Measurements from ENCODE around the gene DNAL1.
"Not testable (repeated sequence)": the region's sequence is repeated elsewhere in the genome, so short reads cannot be mapped to it uniquely, and the experiment has no call there.

The DNAL1 gene

GRCh38 chr14:73708076-73708475 lies 63.3 kb downstream of the DNAL1 start:
- DNase-seq (ENCODE audit: low read depth, low spot score) = not testable (repeated sequence)

- no peak for DNase-seq (ENCODE audit: low read depth, low spot score)
Observed at GRCh38 chr14:73709904-73710469, 65.2 kb downstream of the DNAL1 start.

- no peak for DNase-seq (ENCODE audit: low read depth, low spot score)
Observed at GRCh38 chr14:73710737-73711136, 66.0 kb downstream of the DNAL1 start.

DNA sequence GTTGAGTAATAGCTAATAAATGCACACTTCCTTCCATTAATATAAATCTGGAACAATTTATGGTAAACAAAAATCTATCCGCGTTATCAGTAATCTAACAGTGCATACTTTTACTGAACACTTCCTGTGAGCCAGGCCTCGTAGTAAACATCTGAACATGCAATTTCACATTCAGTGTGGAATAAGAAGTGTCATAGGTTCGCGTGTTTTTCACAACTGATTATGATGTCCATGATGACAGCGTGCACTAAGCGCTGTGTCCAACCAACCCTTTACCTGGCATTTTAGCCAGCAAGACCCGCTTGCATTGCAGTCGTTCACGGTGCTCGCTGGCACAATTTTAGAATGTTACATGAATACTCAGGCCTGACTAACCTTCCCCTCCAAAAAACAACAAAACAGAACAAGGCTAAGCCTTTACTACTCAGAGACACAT lies 67.3 kb downstream of the DNAL1 start:
- DNase-seq (ENCODE audit: low read depth, low spot score) = no peak

DNA sequence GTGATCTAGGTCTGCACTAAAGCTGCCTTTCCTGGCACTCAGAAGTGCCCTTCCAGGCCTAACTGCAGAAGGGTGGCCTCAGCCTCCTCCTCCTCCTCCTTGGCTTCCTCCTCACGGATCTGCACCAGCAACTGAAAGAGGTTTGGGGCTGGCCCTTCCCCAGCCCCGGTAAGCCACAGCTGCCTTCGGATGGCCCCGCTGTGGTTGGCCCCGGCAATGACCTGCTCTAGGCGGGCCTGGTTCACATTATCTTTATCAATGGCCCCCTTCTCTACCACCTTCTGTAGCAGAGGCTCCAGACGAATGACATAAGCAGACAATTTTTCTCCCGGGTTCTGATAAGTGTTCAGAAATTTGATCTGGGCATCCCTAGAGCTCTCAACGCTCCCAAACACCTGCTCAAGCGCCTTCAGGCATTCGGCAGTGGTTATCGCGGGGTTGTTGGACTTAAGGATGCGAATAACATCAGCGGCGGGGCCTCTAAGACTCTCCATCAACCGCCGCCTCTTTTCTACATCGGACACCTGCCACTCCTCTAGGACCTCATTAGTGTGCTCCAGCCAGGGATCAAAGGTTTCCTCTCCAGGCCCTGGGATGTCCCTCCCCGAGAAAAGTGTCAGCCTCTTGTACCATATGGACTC lies 67.9 kb downstream of the DNAL1 start:
- no peak for DNase-seq (ENCODE audit: low read depth, low spot score)

- DNase-seq (ENCODE audit: low read depth, low spot score) = no peak
Observed at GRCh38 chr14:73713206-73713802, 68.5 kb downstream of the DNAL1 start.

- no peak for DNase-seq (ENCODE audit: low read depth, low spot score)
Observed at GRCh38 chr14:73713803-73714655, 69.2 kb downstream of the DNAL1 start, which contains the start of gene PNMA1. PNMA1 (minus strand) TSS chr14:73714384; CDS start chr14:73713639, 745 bp downstream.

DNA sequence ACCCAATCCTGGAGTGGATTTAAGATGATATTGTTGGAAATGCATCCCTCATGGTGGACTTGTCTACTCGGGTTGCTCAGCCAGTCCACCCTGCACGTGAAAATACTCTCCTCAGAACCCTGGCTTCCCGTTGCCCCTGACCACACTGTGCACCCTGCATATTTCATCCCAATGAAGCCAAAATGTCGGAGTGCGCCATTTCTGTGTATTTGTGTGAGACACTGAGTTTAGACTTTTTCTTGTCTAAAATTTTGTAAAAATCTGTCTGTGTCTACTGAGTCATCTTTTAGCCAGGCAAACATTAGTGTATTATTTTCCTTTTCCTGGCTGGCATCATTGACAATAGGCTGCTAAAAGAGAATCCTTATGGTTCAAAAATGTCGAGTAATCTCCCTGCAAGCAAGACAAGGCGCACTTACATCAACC lies 69.9 kb downstream of the DNAL1 start:
- DNase-seq (ENCODE audit: low read depth, low spot score) = no peak

GRCh38 chr14:73715707-73716106 lies 70.9 kb downstream of the DNAL1 start:
- DNase-seq (ENCODE audit: low read depth, low spot score) = no peak

DNA sequence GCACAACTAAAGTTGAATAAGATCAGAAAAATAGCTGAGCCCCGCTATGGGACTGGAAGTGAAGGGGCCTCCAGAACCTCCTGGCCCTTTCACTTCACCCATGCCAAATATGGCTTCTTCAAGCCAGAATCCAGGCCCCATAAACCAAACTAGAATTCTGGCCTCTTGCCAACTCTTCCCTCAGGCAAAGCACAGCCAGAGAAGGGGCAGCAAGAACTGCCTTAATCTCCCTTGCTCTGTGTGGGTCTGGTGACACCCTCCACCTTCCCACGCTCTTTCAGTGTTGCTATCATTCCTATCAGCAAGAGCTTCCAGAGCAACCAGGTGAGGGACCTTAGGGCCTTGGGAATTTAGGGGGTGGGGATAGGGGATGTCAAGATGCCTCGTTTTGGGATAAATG lies 72.5 kb downstream of the DNAL1 start:
- DNase-seq (ENCODE audit: low read depth, low spot score) = no peak

DNA sequence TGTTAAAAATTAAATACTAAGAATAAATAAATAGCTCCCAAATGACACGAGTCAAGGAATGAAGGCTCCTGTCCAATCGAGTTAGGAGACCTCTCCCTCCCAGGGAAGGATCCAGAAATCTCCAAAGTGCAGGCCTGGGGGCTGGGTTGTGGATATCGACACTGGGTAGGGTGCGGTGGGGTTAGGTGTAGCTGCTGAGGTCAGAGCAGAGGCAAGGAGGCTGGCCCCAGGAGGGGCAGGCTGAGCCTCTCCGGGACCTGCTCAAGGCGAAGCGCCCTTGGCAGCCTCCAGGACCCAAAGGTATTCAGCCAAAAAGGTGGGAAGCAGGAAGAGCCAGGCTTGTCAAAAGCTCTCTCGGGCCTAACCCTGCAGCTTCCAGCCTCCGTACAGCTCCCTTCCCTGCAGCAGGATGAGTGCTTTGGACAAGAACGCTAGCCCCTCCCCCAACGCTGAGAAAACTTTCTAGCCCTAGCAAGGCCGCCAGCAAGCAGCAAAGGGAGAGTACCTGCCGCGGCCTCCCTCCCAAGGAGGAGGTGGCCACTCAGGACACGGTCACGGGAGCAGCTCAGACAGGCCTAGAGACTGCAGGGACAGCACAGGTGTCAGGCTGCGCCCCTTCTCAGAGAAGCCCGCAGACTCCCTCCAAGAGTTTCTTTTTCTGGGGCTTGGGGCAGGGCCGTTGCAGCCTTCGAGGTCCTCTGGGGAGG lies 73.1 kb downstream of the DNAL1 start:
- no peak for DNase-seq (ENCODE audit: low read depth, low spot score)

DNA sequence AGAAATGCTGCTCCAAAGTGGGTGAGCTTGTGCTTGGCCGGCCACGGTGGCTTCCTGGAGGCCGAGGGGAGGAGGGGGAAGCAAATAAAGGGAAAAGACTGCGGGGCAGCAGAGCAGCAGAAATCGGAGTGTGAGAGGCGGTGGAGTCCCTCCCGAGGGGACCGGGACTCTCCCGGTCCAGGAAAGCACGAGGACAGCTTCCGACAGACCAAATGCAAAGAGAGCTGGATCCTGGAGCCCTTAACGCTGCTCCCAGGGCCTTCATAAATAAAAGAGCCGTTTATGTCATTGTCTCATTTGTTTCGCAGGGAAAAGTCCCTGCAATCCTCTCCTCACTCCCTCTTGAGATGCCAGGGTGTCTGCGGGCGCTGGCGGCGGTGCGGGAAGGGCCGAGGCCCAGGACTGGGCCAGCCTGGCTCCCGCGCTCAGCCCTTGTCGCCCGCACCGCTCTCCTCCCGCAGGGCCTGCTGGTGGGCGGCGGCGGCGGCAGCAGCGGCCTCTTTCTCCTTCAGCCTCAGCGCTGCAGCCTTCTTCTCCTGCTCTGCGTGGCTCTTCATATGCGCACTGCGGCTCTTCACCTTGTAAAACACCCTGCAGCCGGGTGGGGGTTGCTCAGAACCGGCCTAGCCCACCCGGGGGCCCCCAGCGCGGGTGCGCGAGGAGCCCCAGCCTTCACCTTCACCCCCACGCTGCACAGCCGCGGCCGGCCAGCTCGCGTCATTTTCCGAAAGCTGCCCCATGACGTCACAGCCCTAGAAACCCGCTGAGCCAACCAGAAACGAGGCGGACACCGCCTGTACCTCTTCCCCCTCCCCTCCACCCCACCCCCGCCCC lies 73.8 kb downstream of the DNAL1 start:
- DNase-seq (ENCODE audit: low read depth, low spot score) = no peak

DNA sequence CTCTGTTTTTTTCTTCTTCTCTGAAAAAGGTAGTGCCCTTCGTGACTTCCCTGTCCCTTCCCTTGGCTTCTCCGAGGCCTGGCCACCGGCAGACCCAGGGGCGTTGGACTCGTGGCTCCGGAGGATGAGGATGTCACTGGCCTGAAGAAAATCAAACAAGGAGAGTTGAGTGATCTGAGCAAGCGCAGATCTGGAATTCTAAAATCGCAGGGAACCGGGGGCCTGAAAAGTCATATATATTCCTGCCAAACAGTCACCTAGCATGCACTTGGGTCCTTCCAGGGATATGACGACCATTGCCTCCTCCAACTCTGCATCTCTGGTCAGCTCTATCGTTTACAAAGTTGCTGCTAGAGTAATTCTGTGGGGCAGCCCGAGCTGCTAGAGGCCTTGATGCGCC lies 74.6 kb downstream of the DNAL1 start:
- DNase-seq (ENCODE audit: low read depth, low spot score) = no peak

GRCh38 chr14:73719791-73720190 lies 75.0 kb downstream of the DNAL1 start:
- DNase-seq (ENCODE audit: low read depth, low spot score) = no peak

GRCh38 chr14:73720636-73721035 lies 75.8 kb downstream of the DNAL1 start:
- no peak for DNase-seq (ENCODE audit: low read depth, low spot score)

DNA sequence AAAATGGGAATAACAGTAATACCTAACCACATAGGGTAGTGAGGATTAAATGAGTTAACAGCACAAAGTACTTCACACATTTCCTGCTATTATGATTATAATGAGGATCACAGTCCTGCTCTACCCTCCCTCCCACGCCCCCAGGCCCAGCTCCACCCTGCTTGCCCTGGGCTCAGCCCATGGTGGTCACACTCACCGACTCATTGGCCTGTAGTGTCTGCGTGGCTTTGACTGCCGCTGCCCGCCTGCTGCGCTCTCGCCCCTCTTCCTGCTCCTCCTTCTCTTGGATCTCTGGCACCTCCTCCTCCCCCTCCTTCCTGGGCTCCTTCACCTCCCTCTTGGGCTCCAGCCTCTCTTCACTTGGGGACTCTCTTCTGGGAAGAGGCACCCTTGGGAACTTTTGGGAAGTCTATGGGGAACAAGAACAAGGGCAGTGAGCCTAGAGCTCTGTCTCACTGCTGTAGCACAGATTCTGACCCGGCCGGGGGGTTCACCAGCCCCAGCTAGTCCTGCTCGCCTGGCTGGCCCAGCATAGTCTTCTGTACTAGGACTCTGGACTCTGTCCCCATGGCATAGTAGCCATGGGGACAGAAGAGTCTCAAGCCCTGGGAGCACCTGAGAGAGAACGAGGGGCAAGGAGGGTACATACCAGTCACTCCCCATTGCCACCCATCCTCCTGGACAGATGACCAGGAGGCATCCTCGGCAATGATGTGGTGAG lies 76.5 kb downstream of the DNAL1 start:
- DNase-seq (ENCODE audit: low read depth, low spot score) = no peak

DNA sequence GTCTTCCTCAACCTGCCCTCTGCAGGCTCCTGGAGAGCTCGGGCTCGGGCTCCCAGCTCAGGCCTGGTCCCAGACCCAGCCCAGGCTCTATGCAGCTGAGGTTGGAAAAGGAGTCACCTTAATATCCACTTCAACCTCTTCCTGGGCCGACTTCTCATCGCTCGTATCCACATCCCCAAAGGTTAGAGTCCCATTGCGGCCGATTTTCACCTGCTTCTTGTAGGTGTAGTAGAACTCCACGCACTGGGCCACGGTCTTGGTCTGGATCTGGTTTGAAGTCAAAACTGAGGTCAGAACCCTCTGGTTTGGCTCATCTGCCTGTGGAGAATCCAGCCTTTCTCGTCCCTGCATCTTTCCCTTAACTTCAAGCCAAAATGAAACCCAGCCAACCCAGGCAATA lies 77.8 kb downstream of the DNAL1 start:
- DNase-seq (ENCODE audit: low read depth, low spot score) = no peak

DNA sequence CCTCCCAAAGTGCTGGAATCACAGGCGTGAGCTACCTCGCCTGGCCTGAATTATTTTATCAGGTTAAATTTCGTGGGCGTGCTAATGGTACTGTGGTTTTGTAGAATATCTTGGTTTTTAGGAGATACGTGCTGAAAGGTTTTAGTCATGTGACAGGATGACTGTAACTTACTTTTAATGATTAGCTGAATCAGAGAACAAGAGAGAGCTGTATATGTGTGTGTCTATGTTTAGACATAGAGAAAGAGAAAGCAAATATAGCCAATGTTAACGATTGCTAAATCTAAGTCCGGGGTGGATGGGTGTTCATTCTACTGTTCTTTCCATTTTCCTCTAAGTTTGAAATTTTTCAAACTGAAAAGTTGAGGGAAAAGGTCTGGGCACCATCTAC lies 78.6 kb downstream of the DNAL1 start:
- DNase-seq (ENCODE audit: low read depth, low spot score) = no peak

- no peak for DNase-seq (ENCODE audit: low read depth, low spot score)
Observed at GRCh38 chr14:73723797-73724661, 79.2 kb downstream of the DNAL1 start.

Data from iPS DF 19.7 (cell line).